ENCODE measurements around the gene ZCCHC24.

The ZCCHC24 gene

DNA sequence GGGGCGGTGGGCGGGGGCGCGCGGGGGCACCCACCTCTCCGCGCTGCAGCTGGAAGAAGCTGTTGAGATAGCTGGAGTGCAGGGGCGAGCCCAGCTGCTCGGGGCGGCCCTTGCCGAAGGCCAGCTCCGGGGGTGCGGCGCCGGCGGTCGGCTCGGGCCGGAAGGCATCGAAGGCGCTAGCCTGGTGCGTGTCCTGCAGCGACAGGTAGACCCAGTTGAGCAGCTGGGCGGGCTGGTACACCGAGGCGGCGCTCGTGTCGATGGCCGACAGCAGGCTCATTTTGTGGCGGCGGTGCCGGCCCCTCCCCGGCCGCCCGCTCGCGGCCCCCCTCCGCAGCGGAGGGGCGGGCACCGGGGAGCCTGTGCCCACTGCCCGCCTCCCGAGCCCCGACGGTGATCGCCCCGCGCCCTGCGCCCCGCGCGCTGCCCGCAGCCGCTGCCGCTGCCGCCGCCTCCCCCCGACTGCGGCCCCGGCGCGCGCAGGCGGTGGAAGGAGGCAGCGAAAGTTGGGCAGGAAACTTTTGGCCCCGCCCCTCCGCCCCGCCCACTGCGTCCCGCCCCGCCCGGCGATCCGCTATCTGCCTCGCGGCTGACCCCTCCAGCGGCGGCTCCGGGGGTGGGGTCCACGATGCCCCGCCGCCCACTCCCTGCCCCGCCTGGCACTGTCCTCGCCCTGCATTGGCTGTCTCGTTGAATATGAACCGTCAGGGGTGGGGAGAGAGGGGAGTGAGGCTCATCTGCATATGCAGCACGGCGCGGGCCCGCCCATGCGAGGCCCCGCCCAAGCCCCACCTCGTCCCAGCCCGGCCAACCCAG lies at the start of gene ZCCHC24:
Gene ZCCHC24, minus strand, starts transcription at position 464 of the 816 bp plus-strand sequence. Its CDS starts 184 bp downstream, at position 280.
- peak; percentile 81 to 88 for DNase-seq (ENCODE audit: low read depth in 2 of 2)

DNA sequence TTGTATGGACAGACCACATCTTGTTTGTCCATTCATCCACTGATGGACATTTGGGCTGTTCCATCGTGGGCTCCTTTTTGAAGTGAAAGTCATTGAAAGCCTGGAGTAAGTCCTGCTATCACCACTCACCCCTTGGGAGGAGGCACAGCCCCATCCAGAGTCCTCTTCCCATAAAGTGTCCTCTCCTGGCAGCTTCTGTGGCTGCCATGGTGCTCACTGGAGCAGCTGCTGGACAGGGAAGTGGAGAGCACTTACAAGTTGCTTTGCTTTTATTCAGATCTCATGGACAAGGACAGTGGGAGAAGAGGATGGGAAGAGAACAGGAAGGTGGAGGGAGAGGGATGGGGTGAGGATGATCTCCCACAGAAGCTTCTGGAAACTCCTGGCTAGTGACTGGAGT lies 48.4 kb upstream of the ZCCHC24 start:
- no peak for DNase-seq (ENCODE audit: low read depth in 2 of 2)

DNA sequence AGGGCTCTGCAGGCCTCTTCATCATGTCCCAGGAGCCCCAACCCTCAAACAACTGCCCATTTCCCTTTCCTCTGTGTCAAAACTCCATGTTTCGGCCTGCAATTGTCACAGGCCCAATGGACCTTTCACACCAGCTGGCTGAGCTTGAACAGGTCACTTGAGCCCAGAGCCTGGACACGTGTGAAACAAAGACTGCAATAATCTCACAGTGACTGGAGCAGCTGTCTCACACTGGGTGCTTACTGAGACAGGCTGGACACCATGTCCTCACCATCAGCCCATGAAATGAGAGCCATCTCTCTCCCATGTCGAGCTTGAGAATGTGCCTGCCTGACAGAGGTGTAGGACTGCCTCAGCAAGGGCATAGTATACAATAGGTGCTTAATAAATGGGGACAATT lies 47.4 kb upstream of the ZCCHC24 start:
- DNase-seq (ENCODE audit: low read depth in 2 of 2), result no peak

DNA sequence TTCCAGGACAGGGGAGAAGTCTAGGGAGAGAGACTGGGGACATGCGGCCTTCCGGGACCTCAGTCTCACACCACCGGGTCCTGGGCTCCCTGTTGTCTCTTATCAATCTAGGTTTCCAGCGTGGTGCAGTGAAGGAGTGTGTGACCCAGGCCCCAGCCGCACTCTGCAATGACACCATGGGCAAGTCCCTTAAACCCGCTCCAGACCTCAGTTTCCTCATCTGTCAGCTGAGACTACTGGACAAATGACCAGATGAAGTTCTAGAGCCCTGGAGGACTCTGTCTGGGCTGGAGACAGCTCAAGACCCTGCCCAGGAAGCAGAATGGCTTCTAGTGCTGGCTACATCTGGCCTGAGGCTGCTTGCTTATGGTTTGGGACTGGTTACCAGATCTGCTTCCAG lies 46.8 kb upstream of the ZCCHC24 start:
- no peak for DNase-seq (ENCODE audit: low read depth in 2 of 2)

DNA sequence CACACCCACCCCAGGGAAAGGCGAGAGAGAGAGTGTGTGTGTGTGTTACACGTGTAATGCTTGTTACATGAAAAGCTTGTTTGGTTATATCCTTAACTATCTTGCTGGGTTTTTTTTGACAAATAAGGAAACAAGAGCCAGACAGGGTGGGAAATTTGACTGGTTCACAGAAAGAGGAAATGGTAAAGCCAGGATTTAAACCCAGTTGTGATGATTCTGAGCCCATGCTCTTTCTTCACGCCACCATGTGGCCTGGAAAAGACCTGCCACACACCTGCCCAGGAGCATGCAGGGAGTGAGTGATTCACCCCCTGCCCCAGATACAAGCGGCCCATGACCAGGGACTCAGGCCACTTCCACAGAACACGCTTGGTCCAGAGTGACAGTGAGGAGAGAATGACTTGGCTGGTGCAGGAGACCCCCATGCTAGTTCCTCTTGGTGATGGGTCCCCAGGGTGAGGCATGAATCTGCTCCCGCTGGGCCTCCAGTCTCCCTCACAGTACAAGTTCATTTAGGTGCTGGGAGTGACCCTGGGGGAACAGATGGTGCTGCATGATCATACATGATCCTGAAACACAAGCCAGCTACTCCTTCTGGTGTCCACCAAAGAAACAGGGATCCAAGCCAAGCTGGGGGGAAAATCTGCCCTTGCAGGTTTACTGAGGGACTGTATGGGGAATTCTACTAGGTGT lies 45.9 kb upstream of the ZCCHC24 start:
- DNase-seq (ENCODE audit: low read depth in 2 of 2), result no peak

DNA sequence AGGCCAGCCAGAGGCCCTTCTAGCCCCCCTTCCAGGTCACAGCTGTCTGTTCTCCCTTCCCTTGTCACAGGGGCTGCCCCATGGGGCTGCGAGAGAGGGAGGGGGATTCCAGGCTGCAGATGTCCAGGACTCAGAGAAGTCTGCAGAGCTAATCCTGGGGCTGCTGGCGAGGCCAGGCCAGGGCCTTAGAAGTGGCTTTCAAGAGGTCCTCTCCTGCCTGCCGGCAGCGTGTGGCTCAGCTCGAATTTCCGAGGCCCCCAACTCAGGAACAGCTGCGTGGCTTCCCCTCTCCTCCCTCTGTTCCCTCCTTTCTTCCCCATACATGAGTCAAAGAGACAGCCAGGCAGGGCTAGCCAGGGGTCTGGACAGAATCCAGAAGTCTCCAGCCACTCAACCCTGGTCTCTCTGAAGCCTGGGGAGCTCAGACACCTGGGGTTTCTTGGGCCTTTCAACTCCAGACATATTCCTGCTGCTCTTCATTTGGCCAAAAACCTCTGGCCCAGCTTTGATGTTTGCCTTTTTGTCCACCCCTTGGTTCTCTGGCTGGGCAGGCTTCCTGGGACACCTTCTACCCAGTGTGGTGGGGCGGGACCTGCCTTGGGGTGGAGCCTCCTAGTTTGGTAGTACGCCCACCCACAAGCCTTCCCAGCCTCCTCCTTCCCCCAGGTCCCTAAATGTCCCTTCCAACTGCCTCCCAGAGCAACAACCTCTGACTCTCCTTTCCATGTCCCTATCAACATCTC lies 45.1 kb upstream of the ZCCHC24 start:
- DNase-seq (ENCODE audit: low read depth in 2 of 2), result no peak

DNA sequence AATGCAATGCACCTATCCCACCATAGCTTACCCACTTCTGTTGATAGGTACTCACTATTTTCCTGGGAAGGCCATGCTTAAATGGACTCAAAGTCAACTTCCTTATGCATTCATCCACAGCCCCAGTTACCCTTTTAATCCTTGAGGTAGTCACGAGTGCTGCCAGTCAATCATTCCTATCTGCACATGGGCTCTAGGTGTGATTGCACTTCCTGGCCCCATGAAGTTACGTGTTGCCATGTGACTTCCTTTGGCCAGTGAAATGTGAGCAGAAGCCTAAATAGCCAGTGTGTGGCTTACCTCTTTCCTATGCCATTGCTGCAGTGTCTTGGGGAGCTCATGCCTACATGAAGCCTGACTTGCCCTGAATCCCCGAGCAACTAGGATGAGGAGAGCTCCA lies 43.4 kb upstream of the ZCCHC24 start:
- no peak for DNase-seq (ENCODE audit: low read depth in 2 of 2)

DNA sequence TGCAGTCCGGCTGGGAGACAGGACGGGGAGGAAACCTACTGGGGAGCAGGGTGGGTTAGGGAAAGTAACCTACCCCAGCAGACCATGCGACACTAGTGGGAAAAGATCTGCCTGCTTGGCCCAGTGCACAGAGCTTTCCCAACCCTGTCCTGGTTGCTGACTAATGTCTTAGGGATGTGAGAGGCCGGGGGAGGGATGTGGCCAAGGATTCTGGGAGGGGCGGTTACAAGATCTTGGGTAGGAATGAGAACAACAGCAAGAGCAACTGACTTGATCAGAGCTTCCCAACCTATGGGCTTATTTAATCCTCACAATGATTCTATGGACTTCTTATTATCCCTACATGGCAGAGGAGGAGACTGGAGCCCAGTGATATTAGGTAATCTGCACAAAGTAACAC lies 42.9 kb upstream of the ZCCHC24 start:
- no peak for DNase-seq (ENCODE audit: low read depth in 2 of 2)

DNA sequence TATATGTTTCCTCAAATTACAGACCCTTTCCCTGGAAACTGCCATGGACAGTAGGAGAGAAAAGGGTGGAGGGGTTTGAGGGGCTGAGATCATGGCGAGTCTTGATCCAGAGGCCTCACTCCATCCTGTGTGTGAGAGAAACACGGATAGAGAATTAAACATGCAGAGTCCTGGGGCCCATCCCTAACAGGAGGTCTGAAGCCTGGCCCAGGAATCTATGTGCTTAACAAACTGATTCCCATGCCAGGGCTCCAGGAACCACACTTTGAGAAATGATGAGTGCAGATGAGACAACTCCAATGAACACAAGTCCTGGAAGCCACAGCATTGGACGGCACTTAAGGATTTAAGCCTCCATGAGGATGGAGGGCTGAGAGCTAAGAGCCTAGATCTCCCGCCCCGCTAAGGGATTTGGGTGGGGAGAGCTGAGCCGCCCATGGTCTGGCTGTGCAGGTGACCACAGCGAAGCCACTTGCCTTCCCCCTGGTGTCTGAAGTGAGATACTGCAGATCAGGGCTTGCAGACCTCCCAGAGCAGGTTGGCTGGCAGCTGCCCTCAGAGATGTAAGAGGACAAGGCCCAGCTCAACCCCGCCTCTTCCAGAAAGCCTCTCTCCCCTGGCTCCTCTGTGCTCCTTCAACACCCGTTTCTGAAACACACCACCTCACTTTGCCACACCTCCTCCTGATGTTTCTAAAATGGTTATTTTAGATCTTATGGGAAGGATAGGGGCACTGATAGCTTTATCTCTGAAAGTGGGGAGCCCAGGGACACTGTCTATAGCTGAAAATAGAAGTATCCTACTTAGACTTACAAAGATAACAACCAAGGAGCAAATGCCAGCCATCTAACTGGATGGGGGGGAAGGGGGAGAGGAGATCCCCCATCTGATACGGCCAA lies 42.1 kb upstream of the ZCCHC24 start:
- peak; percentile 7 to 11 for DNase-seq (ENCODE audit: low read depth in 2 of 2)

DNA sequence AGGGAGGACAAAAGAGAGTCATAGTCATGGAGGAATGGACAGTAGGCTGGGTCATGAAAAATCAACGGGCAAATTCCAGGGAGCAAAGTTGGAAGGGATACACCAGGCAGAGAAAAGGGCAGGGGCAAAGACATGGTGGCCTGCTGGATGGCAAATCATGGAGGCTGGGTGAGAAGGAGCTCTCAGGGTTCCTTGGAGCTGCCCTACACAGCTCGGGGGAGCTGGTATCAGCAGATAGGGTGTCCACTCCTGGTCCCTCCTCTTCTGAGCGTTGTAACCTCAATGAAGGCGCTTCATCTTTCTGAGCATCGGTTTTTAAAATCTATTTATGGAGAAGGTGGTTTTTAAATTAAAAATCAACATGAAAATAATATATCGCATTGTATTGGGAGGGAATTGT lies 39.1 kb upstream of the ZCCHC24 start:
- no peak for DNase-seq (ENCODE audit: low read depth in 2 of 2)

DNA sequence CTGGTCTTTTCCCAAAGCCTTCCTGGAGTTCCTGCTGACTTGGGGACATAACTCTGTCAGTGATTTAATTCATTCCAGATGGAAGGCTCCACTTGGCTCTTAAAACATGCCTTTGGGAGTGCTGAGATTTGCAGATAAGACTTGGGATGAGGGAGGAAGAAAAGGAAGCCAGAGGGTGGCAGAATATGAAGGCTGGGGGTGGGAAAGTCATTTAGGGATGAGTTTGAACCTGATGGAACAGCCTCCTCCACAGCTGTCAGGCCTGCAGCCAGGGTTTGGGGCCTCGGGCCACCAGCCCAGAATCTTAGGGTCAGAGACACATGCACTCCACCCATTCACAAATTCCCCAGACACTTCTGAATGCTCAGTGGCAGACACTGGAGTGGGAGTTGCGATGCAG lies 38.5 kb upstream of the ZCCHC24 start:
- DNase-seq (ENCODE audit: low read depth in 2 of 2), result no peak

DNA sequence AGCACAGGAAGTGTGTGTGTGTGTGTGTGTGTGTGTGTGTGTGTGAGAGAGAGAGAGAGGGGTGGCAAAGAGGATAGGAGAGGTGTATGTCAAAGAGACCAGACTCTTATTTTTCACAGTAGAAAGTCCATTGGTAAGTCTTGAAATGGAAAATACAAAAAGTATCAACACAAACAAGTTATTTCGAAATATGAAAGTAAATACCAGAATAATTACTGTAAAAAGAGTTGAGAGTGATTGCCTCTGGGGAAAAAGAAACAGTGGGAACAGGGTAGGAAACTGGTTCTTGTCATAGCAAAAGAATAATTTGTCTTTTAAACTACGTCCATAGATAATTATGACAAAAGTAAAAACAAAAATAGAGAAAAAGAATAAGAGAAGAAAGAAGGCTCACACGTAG lies 37.9 kb upstream of the ZCCHC24 start:
- DNase-seq (ENCODE audit: low read depth in 2 of 2), result no peak

DNA sequence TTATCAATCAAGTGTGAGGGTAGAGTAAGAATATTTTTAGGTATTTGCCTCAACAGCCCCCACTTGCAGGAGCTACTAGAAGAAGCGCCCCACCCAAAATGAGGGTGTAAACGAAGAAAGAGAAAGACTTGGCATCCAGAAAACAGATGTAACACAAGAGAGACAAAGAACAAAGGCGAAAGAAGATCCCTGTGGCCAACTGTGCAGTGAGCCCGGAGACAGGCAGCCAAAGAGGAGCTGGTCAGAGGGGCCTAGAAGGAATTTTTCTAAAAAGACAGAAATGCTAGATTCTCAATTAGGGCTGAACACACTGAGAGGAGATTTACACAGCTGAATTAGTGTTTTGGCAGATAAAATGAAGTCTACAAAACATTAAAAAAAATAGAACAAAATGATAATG lies 37.3 kb upstream of the ZCCHC24 start:
- no peak for DNase-seq (ENCODE audit: low read depth in 2 of 2)

DNA sequence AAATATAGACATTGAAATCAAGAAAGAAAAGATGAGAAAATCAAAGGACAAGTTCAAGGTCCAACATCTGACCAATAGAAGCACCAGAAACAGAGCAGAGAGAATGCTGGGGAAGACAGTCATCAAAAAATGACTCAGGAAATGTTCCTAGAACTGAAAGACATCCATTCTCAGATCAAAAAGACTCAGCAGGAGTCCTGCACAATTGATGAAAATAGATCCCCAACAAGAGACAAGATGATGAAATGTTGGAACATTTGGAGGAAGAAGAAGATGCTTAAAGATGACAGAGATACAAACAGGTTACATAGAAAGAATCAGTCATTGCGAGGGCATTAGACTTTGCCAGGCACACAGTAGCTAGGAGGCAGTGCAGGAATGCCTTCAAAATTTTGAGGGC lies 36.9 kb upstream of the ZCCHC24 start:
- DNase-seq (ENCODE audit: low read depth in 2 of 2), result no peak

DNA sequence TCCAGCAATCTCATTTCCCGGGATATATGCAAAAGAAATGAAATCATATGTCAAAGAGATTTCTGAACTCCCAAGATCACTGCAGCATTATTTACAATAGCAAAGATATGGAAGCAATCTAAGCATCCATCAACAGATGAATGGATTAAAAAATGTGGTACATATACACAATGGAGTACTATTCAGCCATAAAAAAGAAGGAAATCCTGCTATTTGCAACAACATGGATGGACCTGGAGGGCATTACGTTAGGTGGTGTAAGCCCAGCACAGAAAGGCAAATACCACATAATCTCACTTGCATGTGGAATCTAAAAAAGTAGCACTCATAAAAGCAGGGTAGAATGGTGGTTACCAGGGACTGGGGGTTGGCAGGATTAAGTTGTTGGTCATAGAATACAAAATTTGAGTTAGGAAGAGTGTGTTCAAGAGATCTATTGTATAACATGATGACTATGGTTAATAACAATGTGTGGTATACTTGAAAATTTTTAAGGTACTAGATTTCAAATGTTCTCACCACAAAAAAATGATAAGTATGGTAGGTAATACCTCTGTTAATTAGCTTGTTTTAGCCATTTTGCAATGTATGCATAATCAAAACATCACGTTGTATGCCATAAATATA lies 34.0 kb upstream of the ZCCHC24 start:
- DNase-seq (ENCODE audit: low read depth in 2 of 2), result no peak

DNA sequence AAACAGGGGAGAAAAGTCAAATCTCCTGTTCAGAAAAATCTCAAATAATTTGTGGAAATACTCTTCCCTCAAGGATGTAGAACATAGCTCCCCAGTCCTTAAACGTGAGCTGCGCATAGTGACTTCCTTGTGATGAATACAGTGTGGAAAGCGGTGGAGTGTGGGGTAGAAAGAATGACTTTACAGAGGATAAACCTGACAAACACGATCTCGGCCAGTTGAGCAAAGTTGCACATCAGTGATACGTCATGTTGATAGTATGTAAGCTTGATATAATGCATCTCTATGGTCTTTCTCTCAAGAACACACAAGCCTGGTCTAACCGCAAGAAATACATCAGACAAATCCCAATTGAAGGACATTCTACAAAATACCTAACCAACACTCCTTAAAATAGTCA lies 32.0 kb upstream of the ZCCHC24 start:
- no peak for DNase-seq (ENCODE audit: low read depth in 2 of 2)

DNA sequence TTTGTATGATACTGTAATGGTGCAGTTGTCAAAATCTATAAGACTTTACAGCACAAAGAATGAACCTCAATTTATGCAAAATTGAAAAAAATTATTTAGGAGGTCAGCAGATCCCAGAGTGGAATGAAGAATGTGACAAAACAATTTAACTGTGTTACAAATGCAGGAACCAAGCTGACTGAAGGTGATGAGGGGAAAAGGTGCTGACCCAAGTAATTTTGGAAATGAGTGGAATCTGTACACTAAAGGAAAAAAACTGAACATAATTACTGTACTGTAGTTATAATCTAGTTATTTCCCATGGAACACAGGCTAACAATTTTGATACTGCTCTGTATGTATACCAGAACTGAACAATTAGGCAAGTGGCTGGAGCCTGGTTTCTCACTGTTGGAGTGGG lies 31.2 kb upstream of the ZCCHC24 start:
- no peak for DNase-seq (ENCODE audit: low read depth in 2 of 2)

DNA sequence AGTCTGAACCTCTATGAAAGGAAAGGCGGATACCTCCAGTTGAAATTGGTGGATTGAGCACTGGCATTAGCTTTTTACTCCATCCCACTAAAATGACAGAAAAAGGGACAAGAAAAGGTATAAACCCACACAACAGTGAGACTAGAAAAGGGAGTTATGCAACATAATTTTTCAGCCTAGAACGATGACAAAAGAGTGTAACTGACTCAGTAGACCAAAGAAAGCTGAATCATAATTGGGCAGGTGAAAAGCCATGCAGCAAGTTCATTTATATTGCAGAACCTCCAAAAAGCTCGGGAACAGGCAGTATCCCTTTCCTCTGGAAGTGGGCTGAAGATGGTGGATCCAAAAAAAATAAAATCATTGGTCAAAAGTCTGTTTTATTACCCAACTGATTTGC lies 30.5 kb upstream of the ZCCHC24 start:
- DNase-seq (ENCODE audit: low read depth in 2 of 2), result no peak

DNA sequence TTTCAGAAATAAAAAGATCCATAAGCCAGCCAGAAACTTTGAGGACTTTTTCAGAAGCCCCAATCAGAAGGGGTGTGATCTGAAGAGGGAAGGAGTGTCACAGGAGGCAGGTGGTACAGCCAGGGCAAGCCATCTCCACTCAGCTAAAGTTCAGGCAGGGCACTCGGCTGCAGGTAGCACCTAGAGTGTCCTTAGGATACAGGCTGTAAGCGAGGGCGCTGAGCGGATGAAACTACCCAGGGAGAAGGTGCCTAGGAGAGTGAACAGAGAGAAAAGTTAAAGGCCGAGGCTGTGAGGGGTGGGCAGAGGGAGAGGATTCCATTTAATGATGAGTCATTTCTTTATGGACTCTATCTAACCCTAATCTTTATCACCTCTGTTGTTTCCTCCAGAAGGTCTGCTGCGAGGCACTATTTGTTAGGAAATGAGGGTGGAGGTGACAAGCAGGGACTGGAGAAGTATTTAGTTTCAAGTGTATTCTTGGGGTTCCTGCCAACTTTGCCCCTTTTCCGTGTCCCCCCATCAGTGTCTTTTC lies 29.8 kb upstream of the ZCCHC24 start:
- no peak for DNase-seq (ENCODE audit: low read depth in 2 of 2)

DNA sequence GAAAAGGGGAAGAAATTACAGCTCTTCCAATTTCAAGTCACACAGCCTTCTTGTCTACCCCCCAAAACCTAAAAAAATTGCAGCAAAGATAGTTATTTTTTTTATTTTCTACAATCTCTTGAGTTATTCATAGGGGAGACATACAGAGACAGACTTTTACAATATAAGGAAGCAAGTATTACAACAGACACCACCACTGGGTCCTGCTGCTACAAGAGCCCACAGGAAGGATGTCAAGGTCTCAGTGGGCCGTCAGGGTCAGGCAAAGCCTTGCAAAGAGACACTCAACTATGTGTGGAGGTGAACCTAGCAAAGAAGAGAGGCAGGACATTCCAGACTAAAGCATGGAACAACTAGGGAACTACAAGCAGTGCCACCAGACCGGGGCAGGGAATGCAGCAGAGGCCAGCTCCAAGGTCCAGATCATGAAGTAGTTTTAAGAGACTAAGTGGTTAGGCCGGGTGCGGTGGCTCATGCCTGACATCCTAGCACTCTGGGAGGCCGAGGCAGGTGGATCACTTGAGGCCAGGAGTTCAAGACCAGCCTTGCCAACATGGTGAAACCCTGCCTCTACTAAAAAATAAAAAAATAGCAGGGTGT lies 28.2 kb upstream of the ZCCHC24 start:
- no peak for DNase-seq (ENCODE audit: low read depth in 2 of 2)

DNA sequence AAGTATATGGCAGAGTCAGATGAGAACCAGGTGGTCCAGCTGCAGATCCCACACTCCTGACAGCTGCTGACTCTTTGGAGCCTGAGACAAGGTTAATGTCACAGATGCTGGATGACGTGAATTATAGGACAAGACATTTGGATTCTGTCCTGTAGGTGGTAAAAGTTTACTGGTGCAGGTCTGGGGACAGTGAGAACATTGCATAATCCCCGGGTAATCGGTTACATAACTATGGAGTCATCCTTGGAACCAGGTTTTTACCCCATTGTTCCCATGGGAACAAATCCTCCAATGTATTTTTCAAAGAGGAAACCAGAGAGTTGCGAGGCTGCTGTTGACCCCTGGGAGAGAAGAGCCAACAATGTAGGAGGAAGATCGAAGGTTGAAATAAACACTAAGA lies 27.5 kb upstream of the ZCCHC24 start:
- no peak for DNase-seq (ENCODE audit: low read depth in 2 of 2)
